ENCODE data around the gene CNOT3.
"Not testable (repeated sequence)": the region's sequence is repeated elsewhere in the genome, so short reads cannot be mapped to it uniquely, and the experiment has no call there.

The CNOT3 gene

DNA sequence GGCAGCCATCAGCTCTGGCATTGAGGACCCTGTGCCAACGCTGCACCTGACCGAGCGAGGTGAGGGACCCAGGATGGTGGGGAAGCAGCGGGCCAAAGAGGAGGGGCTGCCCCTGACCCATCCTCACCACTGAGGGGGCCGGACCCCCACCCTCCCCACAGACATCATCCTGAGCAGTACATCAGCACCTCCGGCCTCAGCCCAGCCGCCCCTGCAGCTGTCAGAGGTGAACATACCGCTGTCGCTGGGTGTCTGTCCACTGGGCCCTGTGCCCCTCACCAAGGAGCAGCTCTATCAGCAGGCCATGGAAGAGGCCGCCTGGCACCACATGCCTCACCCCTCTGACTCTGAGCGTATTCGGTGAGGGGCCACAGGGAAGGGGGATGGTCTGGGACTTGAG, 14.7 kb downstream of the CNOT3 start:
- DNase-seq: no peak

DNA sequence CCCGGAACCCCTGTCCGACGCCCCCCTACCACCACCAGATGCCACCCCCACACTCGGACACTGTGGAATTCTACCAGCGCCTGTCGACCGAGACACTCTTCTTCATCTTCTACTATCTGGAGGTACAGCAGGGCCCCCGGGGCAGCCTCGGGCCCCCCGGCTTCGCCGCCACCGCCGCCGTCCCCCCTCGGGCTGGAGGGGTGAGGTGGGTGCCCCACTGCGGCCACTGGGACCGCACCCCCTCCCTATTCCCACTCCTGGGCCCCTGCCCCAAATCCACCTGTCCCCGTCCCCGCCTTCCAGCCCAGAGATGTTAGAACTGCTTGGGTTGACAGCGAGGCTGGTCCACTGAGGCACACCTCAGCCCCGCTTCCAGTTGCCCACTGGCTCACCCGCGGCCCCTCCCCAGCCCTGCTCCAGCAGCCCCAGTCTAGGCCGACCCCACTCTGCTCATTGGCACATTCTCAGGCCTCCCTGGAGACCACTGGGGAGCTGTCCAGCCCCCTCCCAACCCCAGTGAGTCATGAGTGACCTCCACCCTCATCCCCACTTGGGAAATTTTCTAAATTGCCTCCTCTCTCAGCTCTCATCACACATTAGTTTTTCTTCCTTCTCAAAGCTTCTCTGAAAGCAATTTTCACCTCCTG, 15.4 kb downstream of the CNOT3 start:
- DNase-seq: no peak

DNA sequence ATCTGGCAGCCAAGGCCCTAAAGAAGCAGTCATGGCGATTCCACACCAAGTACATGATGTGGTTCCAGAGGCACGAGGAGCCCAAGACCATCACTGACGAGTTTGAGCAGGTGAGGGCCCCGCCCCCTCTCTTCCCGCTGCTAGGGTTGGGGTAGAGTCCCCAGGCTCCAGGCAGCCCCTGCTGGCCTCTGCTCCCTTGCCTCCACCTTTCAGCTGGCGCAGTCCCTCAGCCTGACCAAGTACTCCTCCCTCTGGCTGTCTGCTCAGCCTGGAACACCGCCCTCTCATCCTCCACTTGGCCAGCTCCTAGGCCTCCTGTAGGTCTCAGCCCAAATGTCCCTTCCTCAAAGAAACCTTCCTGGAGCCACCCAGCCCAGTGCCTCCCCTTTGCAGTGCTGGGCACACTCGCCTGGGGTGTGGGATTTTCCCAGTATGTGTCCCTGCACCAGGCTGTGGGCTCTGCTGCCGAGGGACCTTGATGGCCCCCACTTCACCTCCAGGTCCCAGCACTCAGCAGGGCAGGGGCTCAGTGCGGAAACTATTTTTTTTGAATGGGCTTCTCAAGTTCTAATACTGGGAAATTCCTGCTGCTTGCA, 16.3 kb downstream of the CNOT3 start:
- no peak for DNase-seq

DNA sequence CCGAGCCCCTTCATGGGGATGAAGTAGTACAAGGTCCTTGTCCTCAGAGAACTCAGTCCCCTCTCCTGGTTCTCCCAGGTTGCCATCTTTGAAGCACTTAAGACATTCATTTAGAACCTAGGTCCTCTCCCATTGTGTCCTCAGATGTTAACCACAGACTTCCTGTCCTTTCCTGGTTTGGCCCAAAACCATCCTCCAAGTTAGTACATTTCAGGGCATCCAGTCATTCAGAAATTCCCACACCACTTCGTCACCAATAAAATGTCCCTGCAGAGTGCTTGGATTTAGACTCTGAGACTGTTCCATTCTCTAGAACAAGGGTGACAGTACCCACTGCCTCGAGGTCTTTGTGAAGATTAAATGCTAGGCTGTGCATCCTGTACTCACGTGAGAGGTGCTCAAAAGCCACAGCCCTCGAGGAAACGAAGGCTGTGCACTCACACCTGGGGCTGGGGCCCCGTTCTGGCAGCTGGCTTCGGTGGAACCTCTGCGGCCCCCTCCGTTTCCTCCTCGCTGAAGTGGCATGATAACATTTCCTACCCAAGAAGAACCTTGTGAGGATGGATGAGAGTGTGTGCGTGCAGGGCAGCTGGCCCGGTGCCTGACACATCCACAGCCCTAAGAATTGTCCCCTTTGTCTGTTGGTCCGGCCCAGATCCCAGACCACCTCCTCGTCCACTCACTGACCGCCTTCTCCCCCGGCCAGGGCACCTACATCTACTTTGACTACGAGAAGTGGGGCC, 17.2 kb downstream of the CNOT3 start:
- DNase-seq: no peak

DNA sequence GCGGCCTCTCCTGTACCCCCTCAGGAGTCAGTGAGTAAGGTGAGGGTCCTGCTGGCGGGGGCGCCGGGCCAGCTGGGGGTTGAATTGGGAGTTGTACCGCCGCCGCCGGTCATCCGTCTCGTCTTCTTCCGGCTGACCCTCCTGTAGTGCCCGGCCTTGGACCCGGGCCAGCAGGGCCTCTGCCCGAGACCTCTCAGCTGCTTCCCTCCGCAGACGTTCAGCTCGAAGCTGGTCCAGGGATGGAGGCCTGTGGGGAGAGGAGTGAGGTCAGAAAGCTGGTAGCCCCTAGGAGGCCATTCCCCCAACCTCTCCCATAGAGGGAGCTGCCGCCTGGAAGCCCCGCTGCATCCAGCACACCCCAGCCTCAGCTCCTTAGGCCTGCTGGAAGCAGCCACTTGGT, 18.1 kb downstream of the CNOT3 start:
- DNase-seq: no peak

DNA sequence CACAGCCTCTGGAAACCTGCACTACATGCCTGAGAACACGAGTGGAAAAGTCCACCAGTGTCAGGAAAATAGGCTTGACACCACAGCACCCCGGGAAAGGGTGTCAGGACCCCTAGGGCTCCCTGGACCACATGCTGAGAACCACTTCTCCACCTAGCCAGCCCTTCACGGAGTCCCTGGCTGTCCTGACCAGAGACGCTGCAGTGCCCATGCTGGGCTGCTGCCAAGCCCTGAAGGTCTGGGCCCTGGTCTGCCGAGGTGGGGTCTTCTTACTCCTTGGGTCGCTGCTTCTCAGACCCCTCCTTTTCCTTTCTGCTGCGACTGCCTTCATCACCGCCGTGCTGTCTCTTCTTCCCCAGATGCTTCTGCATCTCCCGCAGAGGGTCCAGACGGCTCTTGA, 18.9 kb downstream of the CNOT3 start:
- DNase-seq: no peak

DNA sequence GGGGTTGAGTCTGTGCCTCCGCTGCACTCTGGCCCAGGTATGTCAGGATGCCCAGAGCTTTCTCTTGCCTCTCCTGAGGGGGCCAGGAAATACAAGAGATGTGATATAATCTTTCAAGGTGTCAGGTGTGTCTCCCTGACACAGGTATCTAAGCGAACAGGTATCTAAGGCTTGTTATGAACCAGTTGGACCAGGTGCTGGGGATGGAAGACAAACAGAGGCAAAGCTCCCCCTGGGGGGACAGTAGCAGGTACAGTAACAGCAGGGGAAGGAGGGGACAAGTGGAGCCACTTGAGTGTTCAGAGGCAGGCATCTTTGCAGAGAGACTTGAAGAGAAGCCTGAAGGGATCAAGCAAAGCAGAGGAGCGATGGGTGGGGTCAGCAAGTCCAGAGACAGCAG, 19.4 kb downstream of the CNOT3 start:
- DNase-seq: no peak

DNA sequence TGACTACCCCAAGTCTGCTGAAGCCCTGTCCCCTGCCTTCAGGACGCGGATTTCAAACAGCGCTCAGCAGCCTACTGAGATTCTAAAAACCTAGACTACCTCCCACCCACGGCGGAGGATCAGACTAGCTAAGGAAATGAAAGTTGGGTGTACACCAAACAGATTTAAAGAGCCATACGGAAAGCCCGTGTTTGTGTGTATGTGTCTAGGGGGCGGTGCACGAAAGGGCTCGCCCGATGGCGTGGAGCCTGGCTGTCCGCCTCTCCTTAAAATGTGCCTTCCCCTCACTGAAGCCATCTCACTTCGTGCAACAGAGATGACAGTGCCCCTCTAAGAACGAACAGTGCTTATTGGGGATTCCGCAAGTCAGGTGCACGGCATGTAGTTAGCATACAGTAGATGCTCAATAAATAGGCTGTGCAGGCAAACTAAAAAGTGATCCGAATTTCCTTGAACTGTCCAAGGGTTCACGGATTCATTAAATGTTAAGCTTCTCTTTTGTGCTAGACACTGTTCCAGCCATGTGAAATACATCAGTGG, 21.3 kb downstream of the CNOT3 start:
- DNase-seq: peak; percentile 54

DNA sequence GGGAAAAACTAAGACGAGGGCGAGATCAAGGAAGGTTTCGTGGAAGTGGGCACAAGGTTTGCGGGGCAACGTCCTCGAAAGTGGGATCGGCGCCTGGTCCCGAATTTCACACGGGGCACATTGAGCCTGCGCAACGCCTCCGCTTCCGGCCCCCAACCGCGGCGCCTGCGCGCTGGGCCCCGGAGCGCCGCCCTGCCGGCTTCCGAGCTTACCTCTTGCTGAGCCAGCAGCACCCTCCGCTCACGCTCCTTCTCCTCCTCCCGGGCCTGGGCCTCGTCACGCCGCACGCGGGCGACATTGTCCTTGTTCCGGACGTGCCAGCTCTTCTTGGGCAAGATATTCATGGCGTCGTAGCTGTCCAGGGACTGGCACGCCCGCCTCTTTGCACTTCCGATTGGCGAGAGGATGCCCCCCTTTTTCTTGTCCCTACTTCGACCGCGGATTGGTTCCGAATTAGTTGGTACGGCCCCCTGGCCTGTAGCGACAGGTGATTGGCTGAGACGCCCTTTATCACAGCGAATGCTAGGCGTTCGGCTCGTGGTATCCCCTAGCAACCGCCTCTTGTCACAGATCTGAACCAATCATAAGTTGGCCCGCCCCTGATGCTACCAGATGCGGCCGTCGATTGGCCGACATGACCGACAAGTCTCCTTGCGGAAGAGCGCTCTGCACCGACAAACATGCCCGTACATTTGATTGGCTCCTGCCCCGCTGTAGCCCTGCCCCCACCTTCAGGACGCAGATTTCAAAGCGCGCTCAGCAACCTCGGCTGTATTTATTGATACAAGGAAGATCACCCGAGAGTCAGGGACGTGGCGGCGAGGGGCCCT, 22.0 kb downstream of the CNOT3 start, which contains the start of gene LENG1:
TSS of gene LENG1 (minus strand) at position 370 of the 830 bp plus-strand sequence. CDS start at position 344, 26 bp downstream.
- peak; percentile 100 for DNase-seq

DNA sequence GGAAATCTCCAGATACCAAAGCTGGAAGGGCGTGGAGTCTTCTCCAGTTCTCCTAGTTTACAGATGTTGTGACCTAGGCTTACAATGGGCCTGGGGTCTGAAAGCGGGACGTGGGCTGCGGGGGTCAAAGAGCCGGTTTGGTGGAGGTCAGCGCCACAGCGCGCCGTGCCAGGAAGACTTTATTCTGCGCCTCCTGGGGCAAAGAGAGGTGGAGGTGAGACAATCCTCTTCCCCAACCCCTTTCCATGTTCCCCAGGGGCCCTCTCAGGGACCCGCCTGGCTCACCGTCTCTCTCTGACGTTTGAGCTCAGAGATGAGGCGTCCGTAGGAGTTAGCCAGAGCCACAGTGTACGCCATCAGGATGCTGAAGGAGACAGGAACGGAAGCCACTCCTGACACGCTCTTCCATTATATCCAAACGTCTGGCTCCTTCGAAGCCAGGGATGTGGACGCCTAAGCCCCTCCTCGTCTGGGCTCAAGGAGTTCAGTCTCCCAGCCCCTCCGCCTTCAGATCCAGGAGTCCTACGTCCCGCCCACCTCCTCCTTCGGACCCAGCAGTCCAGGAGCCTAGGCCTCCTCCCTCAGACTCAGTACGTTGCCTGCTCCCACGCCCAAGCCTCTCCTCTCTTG, 22.7 kb downstream of the CNOT3 start:
- DNase-seq: no peak

DNA sequence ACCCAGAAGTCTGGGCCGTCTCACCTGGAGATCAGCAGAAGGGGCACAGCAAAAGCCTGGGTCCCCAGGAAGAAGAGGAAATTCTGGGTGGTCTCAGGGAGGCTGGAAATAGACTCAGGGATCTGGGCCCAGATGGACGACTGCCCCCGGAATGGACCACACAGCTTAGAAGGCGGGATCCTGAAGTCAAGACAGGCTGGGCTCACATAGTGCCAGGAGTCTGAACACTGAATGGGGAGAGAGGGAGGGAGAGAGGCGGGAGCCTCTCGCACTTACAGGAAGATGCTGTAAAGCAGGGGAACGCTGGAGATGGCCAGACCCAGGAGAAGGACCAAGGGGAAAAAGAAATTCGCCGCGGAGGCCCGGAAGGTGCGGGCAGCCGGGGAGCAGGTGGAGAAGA, 23.3 kb downstream of the CNOT3 start:
- DNase-seq: no peak

DNA sequence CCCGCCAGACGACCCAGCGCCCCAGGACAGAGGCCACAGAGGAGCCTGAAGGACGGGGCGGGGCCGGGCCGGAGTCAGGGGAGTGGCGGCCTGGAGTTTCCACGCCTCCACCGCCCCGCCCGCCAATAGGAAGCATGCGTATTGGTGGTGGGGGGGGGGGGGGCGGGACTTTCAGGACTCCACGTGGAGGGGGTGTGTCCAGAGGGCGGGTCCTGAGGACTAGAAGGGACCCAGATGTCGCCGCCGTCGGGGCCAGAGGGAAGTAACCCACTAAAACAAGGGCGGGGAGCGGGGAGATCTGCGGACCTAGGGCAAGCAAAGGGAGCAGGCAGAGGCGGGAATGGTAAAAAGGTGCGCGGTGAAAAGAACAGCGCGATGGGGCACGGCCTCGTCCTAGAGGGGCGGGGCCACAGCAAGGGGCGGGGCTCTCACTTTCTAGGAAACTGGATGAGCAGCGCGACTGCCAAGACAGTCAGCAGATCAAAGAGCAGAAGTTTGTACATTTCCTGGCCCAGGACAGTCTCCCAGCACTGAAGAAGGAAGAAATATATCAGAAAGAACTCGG, 24.8 kb downstream of the CNOT3 start:
- DNase-seq: peak; percentile 94

DNA sequence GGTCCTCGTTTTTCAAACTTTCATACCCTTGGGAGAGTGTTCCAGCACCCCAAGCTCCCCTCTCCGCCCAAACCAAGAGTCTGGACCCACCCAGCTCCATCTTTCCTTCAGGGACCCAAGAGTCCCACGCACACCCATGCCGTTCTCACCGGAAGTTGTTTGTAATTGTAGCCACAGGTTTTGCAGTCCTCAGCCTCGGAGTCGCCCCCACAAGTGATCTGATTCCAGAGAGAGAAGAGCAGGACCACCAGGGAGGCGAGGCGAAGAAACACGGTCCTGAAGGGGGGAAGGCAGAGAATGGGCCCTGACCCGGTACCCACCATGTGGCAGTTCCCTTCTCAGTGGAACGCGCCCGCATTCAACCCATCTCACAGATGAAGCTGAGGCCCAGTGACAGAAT, 25.3 kb downstream of the CNOT3 start:
- DNase-seq: no peak

DNA sequence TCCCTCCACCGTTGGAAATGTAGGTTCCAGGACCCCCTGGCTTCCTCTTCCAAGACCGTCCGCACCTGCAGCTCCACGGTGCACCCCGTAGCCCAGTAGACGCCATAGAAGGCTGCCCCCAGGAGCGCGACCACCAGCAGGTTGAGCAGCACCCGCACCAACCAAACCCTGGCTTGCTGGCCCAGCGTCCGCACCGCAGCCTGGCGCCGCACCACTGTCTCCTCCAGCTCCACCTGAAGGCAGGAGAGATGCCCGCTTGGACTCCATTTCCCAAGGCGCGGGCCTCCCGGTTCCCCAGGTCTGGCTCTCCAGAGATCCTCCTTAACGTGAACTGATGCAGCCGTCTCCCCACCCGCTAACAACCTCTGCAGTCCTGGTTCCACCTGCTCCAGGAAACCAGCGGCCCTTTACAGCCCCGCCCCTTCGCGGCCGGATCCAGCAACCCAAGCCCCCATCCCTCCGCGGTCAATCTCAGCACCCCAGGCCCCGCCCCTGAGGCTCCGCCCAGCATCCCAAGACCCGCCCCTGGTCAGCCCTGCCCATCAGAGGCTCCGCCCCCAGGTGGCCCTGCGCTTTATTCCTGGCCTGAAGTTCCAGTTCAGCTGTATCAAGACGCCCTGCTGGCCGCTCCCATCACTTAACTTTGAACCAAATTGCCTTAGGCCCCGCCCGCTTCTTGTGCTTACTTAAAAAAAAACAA, 27.0 kb downstream of the CNOT3 start:
- DNase-seq: peak; percentile 62

DNA sequence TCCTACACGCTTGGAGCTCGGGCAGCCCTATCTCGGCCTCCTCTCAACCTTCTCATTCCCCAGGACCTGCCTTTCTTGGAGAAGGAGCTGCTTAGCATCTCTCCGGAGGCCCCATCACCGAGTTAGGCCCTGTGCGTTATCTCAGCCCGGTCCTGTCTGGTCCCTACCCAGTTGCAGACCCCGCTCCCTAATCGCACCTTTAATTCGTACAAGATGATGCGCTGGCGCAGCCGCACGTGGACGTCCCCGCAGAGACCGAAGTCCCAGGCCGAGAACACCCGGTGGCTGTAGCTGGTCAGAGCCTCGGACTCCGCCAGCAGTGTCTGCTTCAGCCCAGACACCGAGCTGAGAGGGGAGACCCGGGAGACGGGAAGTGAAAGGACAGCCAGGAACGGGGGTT, 27.7 kb downstream of the CNOT3 start:
- no peak for DNase-seq

DNA sequence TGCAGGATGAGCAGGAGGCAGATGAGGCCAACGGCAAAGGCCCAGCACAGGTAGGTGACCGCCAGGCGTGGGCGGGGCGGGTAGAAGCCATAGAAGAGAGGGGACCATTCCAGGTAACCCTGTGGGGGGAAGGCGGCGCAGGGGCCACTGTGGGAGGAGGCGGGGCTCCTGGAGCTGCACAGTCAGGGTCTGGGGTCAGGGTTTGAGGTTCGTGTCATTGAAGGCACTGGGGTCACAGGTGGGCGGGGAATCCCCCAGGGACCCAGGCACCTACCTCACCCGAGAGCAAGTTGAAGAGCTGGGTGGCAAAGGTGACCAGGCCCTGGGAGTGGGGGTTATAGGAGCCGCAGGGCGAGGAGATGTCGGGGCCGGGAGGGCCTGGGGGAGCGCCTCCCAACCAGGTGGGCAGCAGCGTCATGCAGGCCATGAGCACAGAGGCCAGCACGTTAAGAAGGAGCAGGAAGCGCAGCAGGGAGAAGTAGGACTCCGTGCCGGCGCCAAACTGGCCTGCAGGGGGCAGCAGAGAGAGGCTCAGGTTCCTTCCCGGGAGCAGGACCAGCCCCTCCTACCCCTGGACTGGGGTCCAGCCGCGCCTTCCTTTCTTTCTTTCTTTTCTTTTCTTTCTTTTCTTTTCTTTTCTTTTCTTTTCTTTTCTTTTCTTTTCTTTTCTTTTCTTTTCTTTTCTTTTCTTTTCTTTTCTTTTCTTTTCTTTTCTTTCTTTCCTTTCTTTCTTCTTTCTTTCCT, 30.8 kb downstream of the CNOT3 start:
- peak; percentile 96 for DNase-seq

DNA sequence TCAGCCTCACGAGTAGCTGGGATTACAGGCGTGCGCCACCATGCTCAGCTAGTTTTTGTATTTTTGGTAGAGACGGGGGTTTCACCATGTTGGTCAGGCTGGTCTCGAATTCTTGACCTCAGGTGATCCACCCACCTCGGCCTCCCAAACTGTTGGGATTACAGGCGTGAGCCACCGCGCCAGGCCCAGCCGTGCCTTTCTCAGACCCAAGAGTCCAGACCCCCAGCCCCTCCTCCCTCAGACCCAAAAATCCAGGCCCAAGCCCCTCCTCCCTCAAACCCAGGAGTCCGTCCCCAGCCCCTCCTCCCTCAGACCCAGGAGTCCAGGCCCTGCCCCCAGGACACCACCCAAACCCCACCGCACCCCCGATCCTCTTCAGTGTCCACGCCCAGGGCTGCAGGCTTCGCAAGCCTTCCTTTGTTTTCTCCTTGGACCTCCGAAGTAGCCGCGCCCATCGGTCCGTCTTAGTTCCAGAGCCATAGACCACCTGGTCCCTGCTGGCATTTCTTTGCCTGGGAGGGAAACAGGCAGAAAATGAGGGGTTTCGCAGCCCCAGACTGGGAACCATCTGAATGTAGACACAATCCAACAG, 31.7 kb downstream of the CNOT3 start:
- DNase-seq: no peak

DNA sequence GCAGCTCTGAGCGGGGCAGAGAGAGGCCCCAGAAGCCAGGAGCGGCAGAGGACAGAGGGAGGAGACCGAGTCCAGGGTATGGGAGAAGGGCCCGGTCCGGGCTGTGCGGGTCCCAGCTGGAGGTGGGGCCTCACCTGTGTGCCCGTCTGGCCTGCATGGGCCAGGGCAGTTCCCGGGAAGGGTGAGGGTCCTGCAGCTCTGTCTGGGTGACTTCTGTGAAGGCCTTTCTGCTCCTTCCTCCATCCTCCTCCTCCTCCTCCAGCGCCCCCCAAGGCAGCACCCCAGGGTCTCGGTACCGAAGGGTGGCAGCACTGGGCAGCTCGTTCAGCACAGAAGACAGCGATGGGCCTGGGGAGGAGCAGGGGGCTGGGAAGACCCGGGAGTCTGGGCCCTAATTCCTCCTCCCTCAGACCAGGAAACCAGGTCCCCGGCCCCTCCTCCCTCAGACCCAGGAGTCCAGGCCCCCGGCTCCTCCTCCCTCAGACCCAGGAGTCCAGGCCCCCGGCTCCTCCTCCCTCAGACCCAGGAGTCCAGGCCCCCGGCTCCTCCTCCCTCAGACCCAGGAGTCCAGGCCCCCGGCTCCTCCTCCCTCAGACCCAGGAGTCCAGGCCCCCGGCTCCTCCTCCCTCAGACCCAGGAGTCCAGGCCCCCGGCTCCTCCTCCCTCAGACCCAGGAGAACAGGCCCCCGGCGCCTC, 34.3 kb downstream of the CNOT3 start:
- not testable (repeated sequence) for DNase-seq

DNA sequence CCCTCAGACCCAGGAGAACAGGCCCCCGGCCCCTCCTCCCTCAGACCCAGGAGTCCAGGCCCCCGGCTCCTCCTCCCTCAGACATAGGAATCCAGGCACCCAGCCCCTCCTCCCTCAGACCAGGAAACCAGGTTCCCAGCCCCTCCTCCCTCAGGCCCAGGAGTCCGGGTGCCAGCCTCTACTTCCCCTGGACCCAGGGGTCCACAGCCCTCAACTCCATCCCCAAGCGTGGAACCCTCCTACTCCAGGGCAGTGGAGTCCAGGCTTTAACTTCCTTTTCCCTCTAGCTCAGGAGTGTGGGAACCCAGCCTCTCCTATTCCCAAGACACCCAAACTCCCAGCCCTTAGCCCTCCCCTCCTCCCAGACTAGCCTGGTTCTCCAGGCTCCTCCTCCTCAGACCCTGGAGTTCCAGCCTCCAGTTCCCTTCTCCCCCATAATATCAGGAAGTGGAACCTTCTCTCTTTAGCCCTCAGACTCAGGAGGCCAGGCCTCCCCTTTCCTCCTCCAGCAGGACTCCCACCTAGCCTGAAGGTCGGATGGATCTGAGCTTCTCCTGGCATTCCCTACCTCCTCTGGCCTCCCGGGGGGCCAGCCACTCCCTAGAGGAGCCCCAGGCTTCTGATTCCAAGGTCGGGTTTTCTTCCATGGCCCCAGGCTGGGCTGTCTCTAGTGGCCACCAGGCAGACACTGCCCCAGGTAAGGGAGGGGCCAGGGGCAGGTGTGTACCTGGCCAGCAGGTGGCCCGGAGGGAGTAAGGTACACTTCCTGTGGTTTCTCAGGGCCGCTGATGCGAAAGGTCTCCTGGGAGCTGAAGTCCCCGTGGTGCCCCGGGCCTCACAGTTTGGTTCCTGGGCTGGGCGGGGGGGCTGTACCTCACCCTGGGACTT, 35.2 kb downstream of the CNOT3 start, which contains the start of gene TMC4:
TSS of gene TMC4 (minus strand) at position 690 of the 888 bp plus-strand sequence. CDS start at position 647, 43 bp downstream.
- DNase-seq: peak; percentile 19

All from suppressor macrophage treated with lipopolysaccharide for 4 hours (primary cell).